ENCODE measurements around the gene MCAM.
A peak's percentile ranks its signal among the peaks of the same experiment; 100 is the strongest.

MCAM gene

DNA sequence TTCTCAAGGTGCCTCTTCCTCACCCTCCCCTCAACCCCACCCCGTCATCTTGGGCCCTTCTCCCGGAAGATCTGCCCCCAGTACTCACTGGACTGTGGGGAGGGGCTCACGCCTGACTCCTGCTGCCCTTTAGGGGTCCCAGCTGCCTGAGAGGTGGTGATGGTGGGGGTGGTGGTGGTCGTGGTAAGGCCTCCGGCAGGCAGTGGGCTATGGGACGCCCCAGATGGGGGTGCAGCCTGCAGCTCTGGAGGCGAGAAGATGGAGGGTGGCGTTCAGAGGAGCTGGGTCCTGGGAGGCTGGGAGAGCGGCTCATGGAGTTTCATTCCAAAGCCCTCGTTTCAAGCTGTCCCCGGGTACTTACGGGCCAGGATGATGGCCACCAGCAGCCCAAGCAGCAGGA lies 28.8 kb upstream of the MCAM start:
- no peak overlapping the region for H3K4me3 ChIP-seq (ENCODE audit: low read depth, low read length)

DNA sequence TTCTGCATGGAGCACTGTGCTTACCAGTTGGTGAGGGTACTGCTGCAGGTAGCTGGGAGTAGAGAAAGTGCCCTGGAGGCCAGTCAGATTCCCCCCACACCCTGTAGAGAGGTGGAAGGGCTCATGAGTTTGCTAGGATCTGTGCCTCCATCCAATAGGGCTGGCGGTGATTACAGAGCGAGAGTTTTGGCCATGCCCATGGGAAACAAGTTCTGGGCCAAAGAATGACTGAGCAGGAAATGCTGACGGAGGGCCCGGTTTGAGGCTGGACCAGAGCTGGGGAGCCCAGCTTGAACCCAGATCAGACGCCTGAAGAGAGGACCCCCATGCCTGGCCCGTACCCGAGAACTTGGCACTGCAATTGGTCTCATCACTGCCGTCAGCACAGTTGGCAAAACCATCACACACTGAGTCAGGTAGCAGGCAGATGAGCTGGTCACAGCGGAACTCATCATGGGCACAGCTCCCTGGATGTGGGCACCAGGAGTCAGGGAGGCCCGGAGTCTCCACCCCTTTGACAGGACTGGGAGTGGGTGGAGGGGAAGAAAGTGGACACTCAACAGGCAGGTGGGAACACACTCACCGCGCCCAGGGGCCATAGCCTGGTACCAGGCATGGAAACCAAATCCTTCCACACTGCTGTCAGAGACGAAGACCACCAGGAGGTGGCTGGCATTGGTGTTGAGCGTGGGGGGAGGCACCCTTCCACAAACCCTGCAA lies 27.5 kb upstream of the MCAM start:
- no peak overlapping the region for H3K4me3 ChIP-seq (ENCODE audit: low read depth, low read length)

DNA sequence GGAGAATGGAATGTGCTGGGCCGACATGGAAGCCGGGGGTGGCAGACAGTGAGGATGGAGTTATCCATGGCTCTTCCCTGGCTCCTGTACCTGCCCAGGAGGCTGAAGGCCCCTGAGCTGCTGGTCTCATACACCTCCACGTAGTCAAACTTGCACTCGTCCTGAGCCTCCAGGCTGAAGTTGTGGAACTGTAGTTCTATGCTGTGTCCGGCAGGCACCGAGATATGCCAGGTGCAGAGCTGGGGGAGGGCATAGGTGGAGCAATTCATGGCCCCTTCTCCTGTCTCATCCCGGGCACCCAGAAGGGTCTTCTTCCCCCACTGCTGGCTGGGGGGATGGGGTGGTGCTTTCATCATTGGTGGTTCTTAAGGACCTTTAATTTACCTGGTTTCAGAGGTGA lies 26.8 kb upstream of the MCAM start:
- no peak overlapping the region for H3K4me3 ChIP-seq (ENCODE audit: low read depth, low read length)

DNA sequence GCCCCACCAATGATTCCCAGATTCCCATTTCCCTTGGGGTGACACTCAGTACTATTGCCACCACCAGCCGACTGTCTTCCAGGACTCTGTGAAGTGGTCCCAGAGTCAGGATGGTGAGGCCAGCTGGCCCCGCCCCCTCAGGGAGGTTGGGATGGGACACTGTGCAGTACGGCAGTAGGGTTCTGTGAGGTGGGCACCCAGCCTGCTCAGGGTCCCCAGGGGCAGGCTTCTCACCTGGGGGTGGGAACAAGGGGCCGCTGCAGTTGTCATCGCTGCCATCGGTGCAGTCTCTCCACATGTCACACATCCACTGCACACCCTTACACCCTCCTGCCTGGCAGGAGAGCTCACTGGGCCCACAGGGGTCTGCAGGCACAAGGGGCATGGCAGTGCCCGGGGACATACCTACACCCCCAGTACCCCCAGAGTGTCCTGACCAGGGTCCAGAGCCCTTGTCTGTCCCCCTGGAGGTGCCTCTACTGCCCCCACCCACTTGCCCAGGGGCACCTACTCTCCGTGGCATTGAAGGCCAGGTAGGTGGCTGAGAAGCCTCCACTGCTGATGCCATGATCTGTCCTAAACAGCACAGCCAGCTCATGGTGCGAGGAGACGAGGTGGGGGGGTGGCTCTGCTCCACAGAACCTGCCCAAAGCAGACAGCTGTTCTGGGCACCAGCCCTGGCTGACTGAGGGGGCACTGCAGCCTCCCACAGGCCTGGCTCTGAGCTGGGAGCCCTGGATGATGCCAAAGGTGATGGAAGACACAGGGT lies 25.6 kb upstream of the MCAM start:
- H3K4me3 ChIP-seq (ENCODE audit: low read depth, low read length), result no peak overlapping the region

DNA sequence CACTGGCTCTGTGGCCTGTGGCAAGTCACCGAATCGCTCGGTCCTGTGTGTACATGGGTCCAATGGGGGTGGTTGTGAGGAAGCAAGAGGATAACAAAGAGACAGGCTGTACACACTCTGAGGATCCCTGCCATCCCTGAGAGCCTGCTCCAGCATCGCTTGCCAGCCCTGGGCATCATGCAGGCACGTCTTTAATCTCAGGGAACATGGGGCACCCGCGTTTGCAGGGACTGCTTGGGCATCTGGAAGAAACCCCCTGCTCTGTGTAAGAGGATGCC lies 25.0 kb upstream of the MCAM start:
- no peak overlapping the region for H3K4me3 ChIP-seq (ENCODE audit: low read depth, low read length)

DNA sequence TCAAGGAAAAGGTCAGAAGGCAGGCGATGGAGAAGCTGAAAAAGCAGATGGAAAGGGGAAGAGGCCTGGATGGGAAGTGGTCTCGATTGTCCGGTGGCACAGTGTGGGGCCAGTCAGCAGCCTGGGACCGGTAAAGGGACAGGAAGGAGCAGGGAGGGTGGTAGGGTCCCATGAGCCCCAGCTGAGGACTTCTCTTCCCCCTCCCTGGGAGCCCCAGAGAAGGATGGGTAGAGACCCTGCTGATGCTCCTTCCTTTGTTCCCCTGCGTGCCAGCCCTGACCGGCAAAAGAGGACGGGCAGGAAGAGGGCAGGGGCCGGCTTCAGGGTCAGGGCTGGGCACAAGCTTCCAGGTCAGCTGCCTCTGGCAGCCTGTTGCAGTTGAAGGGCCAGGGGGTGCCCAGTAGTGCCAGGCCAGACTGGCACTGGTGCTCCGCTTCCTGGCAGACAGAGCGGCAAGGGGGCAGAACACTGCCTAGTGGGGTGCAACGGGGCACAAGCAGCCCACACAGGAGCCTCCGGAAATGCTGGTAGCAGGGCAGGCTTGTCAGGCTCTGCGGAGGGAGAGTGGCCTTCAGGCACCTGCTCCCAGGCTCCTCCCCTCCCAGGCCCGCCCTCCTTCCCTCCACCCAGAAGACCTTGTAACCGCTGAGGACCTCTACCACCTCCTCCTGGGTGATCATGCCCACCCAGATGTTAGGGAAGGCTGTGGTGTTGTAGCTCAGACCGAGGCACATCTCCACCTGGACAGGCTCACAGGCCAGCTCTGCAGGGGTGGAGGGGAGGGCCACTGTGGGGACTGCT lies 24.5 kb upstream of the MCAM start:
- H3K4me3 ChIP-seq (ENCODE audit: low read depth, low read length), result no peak overlapping the region

DNA sequence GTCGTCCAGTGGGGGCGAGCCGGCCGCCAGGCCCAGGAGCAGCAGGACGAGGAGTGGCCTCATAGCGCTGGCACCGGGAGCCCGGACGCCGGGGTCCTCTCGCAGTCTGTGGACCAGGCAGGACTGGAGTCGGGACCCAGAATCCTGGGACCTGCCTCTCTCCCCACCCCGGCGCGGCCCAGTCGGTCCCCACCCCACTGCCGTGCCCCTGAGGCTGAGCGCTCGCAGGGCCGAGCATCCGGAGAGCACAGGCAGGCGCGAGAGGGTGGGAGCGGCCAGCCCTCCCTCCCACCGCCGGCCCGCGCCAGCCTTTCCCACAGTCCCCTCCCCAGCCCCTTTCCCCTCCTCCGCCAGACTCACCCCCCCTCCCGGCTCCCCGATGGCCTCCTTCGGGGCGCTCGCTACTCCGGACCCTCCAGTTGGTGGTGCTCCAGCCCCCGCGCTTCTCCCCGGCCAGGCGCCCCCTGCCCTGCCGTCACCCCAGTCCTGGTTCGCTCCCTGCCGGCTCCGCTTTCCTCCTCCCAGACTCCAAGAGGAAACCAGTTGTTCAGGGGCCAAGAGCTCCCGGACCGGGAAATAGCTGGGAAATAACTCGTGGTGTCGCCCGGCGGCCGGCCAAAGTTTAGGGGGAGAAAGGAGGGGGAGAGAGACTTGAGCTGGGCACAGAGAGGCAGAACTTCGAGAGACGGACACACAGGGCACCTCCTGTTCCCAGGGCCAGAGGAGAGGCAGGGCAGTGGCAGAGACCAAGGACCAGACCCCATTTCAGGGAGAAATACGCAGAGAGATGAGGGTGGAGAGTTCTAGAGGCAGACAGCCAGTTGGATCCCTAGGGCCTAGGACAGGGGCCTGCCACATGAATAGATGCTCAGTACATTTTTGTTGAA lies 23.6 kb upstream of the MCAM start, which contains the start of gene C1QTNF5:
Gene C1QTNF5, minus strand, starts transcription at position 549 of the 887 bp plus-strand sequence. Its CDS starts 486 bp downstream, at position 63.
- peak within 1 kb of the TSS; percentile 33 for H3K4me3 ChIP-seq (ENCODE audit: low read depth, low read length)

DNA sequence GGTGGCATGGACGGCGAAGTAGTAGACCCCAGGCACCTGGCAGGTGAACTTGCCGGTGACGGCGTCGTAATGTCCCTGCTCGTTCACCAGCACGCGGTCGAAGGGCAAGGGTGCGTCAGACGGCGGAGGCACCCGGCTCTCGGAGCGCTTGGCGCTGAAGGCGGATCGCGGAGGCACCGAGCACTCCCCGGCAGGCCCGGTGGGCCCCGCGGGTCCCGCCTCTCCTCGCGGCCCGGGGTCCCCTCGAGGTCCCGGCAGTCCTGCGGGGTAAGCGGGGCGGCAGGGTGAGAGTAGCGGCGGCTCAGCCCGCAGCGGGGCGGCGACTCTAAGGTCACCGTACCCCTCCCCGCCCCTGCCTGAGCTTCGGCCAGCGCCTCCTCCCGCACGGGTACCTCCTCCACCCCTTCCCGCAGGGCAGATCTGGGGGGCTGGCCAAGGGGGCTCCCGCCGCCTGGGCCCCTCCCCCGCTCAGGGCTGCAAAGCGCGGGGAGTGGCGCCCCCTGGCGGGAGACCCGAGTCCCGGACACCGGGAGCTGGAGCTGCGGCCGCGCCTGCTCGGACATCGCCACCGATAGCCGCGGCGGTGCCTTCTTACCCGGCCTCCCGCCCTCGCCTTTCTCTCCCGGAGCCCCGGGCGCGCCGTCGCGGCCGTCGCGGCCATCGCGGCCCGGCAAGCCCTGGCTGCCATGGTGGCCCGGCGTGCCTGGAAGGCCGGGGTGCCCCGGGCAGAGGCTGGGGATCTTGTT lies 22.8 kb upstream of the MCAM start:
- peak overlapping the region; percentile 33 for H3K4me3 ChIP-seq (ENCODE audit: low read depth, low read length)

DNA sequence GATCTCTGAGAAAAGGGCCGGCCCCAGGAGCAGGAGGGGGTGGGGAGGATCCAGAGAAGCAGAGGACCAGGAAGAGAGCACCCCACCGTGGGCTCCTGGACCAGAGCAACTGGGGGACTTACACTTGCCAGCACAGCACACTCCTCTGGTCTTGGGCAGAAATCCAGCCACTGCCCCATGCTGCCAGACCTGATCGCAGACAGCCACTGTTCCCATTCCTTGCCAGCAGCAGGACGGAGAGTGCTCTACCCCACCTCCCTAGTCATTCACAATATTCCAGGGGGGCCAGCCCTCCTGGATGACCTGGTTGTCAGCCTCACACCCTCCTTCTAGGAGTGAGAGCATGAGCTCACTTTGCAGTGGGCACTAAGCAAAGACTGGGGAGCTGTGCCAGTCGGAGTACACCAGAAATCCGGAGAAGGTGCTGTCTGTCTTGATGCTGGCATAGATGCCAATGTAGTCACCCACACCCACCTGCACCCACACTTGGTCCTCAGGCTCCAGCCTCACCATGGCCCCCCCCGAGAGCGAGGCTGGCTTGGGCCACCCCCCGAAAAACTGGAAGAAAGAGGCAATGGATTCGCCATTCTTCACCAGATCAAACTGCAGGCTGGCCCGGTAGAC lies 22.1 kb upstream of the MCAM start:
- peak overlapping the region; percentile 33 for H3K4me3 ChIP-seq (ENCODE audit: low read depth, low read length)

DNA sequence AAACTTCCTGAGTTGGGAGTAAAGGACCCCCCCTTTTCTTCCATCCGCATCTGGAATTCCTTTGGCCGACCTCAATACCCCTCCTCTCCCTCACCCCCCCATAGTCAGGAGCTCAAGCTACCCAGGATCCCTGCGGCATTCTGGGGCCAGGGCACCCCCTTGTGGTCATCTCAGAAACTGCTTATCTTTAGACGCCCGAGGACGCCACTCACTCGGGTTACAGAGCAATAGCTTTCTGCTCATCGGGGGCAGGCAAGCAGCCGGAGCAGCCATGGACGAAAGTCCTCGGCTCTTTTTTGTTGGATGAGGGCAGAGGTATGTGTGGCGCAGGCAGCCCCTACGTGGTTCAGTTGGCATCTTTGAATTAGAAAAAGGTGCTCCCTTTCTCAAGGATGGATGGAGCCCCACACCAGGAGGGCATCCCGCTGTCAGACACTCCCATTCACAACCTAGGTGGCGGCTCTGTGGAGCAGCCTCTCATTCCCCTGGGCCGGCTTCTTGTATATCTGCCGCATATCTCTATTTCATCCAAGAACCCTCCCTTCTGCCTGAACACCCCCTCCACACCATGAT lies 21.5 kb upstream of the MCAM start:
- H3K4me3 ChIP-seq (ENCODE audit: low read depth, low read length), result peak overlapping the region; percentile 4

DNA sequence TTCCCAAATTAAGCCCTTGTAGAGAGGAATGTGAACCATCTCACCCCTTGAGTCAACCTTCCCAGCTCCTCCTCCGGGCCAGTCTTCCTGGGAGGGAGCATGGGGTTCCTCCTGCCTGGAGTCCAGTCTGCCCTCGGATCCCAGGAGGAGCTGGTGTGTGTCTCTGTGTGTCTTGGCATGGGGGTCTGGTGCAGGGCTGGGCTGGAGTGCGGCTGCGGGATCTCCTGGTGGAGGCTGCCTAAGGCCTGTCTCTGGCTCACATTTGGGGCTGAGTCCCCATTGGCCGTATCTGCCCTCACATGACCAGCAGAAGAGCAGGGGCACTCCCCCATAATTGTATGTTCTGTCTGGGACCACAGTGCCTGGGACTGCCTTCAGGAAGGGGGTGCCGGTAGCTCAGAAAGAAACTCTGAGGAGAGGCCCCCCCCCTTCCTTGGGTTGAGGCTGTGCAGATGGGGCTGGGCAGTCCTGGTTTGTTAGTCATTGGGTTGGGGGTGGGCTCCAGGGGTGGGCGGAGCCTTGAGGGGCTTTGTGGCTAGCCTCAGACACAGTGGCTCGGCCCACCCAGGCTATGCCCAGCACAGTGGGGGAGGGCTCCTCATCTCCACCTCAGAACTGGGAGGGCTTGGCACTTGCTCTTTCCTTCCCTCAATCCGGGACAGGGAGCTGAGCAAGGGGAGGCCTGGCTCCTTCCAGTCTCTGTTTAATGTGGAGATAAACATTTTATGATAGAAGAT lies 20.8 kb upstream of the MCAM start:
- H3K4me3 ChIP-seq (ENCODE audit: low read depth, low read length), result peak overlapping the region; percentile 4

DNA sequence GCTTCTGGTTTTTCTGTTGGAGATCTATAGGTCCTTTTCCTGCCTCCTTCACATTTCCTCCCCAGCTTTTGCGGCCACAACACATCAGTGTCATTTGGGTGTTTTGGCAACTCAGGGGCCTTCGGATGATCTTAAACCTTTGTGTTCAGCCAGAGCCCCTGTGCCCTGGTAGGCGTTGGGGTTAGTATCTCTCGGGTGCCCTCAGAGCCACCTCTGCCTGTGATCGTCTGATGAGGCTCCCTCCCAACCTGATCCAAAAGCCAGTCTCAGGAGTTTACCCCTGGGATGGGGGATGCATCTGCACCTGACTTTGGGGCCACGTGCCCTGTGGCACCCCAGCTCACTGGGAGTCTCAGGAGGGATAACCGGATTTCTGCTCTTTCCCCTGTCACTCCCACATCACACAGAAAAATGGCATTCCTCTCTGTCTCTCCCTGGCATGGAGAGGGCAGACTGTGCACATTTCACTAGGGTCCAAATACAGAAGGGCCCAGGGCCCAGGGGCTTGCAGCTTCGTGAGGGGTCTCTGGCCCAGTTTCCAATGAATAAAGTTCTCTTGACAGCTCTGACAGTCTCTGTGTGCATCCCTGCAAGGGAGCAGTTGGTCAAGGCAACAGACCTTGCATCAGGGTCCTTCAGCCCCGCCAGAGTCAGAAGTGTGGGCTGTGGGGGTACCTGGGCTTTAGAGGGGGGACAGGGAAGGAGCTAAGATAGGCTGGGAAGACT lies 20.0 kb upstream of the MCAM start:
- no peak overlapping the region for H3K4me3 ChIP-seq (ENCODE audit: low read depth, low read length)

DNA sequence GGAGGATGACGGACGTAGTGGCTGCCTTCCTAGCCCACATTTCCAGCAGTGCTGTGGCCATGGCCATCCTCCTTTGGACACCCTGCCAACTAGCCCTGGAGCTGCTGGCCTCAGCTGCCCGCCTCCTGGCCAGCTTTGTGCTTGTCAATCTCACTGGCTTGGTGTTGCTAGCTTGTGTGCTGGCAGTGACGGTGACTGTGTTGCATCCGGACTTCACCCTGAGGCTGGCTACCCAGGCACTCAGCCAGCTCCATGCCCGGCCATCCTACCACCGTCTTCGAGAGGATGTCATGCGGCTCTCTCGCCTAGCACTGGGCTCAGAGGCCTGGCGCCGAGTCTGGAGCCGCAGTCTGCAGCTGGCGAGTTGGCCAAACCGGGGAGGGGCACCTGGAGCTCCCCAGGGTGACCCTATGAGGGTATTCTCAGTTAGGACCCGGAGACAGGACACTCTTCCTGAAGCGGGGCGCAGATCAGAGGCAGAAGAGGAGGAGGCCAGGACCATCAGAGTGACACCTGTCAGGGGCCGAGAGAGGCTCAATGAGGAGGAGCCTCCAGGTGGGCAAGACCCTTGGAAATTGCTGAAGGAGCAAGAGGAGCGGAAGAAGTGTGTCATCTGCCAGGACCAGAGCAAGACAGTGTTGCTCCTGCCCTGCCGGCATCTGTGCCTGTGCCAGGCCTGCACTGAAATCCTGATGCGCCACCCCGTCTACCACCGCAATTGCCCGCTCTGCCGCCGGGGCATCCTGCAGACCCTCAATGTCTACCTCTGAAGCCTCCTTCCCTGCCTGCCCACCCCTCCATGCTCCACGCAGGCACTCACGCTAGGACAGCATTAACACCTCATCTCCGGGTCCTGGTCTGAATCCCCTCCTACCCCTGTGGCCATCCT lies 19.0 kb upstream of the MCAM start:
- H3K4me3 ChIP-seq (ENCODE audit: low read depth, low read length), result peak overlapping the region; percentile 98

DNA sequence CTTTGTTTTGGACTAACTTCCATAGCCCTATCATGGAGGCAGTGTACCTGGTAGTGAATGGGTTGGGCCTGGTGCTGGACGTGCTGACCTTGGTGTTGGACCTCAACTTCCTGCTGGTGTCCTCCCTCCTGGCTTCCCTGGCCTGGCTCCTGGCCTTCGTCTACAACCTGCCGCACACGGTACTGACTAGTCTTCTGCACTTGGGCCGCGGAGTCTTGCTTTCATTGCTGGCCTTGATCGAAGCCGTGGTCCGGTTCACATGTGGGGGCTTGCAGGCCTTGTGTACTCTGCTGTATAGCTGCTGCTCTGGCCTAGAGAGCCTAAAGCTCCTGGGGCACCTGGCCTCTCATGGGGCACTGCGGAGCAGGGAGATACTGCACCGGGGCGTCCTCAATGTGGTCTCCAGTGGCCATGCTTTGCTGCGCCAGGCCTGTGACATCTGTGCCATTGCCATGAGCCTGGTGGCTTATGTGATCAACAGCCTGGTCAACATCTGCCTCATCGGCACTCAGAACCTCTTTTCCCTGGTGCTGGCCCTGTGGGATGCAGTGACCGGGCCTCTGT lies 18.2 kb upstream of the MCAM start:
- peak overlapping the region; percentile 98 for H3K4me3 ChIP-seq (ENCODE audit: low read depth, low read length)

DNA sequence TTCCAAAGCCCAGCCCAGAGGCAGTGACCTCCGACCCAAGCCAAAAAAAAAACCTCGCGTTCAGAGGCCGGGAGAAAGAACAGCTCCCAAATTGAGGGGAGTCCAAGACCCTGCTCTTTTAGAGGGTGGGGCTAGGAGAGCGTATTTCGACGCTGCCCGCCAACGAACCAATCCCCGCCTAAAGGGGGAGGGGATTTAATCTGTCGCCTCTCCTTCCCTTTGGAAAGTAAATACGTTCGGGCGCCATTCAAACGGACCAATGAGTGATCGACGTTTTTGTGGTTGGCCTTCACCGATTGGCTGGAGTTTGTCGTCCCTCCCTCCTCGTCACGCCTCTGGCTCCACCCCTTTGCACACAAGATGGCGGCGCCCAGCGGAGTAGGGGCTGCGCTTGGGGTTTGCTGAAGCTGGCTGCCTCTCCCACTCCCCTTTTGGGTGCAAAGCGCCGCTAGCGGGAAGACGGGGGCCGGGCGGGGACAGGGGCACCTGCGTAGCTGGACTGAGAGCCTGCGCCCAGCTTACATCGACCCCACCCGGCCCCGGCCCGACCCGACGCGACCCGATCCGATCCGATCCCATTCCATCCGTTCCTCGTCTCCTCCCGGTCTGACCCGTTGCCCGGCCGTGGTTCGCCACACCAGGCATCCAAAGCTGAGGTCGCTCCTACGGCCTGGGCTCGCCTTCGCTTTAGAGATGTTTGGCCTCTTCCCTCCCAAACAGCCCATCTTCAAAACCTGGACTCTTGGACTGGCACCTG lies 17.4 kb upstream of the MCAM start, which contains the start of gene RNF26:
Gene RNF26, plus strand, starts transcription at position 354 of the 757 bp plus-strand sequence. CDS start 596 bp downstream, outside the sequence.
- H3K4me3 ChIP-seq (ENCODE audit: low read depth, low read length), result peak within 1 kb of the TSS; percentile 98

Data from iPS-11a (cell line).